T-helper 17 cell (primary cell): Measurements from ENCODE around the gene FAM174C. TPM values are rescaled to one million over a fixed set of nuclear protein-coding genes. Genes with fewer than 3 reads are reported as not detected.
A peak's percentile ranks its signal among the peaks of the same experiment; 100 is the strongest.

ENCODE experiments used
- ATAC-seq: fragments of 150-1000 bp; cut with Tn5 transposase; 2 replicates; pipeline ENCODE4 v1.10.0; 2021; ENCODE audit warnings: mild to moderate bottlenecking, moderate library complexity
- DNase-seq, 3 donors: peaks; one replicate each; pipeline versions ENCODE4 v3.0.0 to v3.0.0-alpha.2; 2020 to 2021
- H3K9me3 ChIP-seq: one replicate; pipeline ENCODE4 v1.7.0; 2013; ENCODE audit warnings: low read length, mild to moderate bottlenecking; ENCODE audit not compliant: control insufficient read depth, poor library complexity, severe bottlenecking
- H3K27ac Mint-ChIP-seq: one replicate; pipeline ENCODE4 v1.8.0; 2022; ENCODE audit warnings: mild to moderate bottlenecking, moderate library complexity, mixed read lengths
- H3K27me3 Mint-ChIP-seq: one replicate; pipeline ENCODE4 v1.8.0; 2022; ENCODE audit warnings: mixed read lengths
- H3K36me3 Mint-ChIP-seq: one replicate; pipeline ENCODE4 v1.8.0; 2022; ENCODE audit warnings: low read depth, mixed read lengths
- H3K4me1 Mint-ChIP-seq: one replicate; pipeline ENCODE4 v1.8.0; 2022; ENCODE audit warnings: mild to moderate bottlenecking, mixed read lengths
- H3K4me3 Mint-ChIP-seq: one replicate; pipeline ENCODE4 v1.8.0; 2022; ENCODE audit warnings: mild to moderate bottlenecking, moderate library complexity, mixed read lengths
- total RNA-seq, 4 donors: library from RNA in 2 of 4; stranded (reverse) in 2 of 4; gene quantifications; one replicate each; pipeline ENCODE4 v1.2.3 and lab custom pipeline; 2022 to 2026

The FAM174C gene
- total RNA-seq, 2 donors from 2014 or later: 40.6 to 43.6 TPM

DNA sequence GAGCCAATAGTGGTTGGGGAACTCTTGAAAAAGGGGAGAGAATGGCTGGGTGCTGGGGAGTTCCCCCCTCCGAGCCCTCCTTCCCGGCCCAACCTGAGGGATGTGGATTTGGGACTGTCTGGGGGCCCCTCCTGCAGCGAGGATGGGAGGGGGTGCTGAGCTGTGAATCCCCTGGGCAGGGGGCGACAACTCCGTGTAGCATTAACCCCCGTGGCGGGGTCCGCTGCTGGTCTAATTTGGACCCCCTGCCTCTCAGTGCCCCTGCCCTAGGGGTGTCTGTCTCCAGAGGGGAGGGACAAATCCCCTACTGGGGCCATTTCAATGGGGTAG, 17.2 kb upstream of the FAM174C start:
- H3K27me3 Mint-ChIP-seq: no peaks in the 10 kb centered on the region
- H3K4me3 Mint-ChIP-seq: peak overlapping the region; percentile 94
- no peaks in the 10 kb centered on the region for H3K9me3 ChIP-seq
- peak overlapping the region; percentile 96 for H3K27ac Mint-ChIP-seq
- H3K4me1 Mint-ChIP-seq: peaks cover 37% of the 10 kb centered on the region
- peaks cover 2% of the 10 kb centered on the region for H3K36me3 Mint-ChIP-seq
- DNase-seq (no peak), ATAC-seq (no peak)

DNA sequence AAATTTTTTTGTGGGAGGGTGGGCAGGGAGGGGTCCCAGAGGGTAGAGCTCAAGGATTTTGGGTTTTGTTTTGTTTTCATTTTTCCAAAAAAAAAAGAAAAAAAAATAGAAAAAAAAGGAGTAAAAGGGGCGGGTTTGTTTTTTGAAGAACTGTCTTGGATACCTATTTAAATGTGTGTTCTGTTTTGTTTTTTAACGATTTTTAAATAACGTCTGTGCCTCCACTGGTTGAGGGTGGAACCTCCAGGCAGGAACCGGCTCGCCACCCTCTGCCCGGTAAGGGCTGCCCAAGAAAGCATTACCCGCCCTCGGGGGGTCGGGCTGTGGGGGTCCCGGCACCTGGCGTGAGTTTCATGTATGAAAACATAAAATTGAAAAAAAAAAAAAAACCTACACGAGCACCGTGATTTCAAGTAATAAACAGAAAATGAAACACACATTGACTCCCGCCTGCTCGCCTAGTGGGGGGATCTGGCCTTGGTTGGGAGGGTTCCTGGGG, 16.6 kb upstream of the FAM174C start:
- no peaks in the 10 kb centered on the region for H3K27me3 Mint-ChIP-seq
- H3K27ac Mint-ChIP-seq: peak overlapping the region; percentile 96
- H3K36me3 Mint-ChIP-seq: peaks cover 2% of the 10 kb centered on the region
- H3K9me3 ChIP-seq: no peaks in the 10 kb centered on the region
- DNase-seq (no peak), ATAC-seq (no peak)
- H3K4me1 Mint-ChIP-seq: peaks cover 37% of the 10 kb centered on the region
- H3K4me3 Mint-ChIP-seq: peak overlapping the region; percentile 94

DNA sequence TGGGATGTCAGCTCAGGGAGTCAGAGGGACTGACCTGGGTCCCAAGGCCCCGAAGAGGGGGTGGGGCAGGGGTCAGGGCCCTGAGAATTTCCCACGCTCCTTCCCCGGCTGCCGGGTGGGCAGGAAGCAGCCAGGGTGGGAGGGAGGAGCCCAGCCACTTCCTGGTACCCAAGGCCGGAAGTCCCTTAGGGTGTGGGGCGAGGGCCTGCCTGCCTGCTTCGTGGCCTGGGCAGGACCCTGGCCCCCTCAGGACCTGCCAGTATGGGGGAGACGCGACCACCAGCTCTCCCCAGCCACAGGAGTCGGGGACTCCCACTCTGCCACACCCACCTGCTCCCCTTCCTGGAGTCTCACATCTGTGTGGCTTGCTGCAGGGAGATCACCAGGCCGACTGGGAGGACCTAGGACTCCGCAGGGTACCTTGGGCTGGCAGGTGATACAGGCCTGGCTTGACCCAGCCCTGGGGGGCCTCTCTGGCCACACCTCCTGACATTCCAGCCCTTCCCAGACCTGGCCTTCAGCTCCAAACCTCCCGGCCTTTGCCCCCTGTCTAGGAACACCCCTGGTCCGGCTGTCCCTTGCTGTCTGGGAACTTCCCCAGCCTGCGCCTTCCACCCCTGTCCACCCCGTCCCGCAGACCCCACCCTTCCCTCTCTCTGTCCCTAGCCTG, 16.0 kb upstream of the FAM174C start:
- H3K4me1 Mint-ChIP-seq: peaks cover 37% of the 10 kb centered on the region
- peaks cover 2% of the 10 kb centered on the region for H3K36me3 Mint-ChIP-seq
- H3K4me3 Mint-ChIP-seq: peak overlapping the region; percentile 94
- peak overlapping the region; percentile 96 for H3K27ac Mint-ChIP-seq
- no peaks in the 10 kb centered on the region for H3K27me3 Mint-ChIP-seq
- DNase-seq: peak; percentile 42 to 58 (median 56)
- no peaks in the 10 kb centered on the region for H3K9me3 ChIP-seq
- peak; percentile 35 for ATAC-seq

DNA sequence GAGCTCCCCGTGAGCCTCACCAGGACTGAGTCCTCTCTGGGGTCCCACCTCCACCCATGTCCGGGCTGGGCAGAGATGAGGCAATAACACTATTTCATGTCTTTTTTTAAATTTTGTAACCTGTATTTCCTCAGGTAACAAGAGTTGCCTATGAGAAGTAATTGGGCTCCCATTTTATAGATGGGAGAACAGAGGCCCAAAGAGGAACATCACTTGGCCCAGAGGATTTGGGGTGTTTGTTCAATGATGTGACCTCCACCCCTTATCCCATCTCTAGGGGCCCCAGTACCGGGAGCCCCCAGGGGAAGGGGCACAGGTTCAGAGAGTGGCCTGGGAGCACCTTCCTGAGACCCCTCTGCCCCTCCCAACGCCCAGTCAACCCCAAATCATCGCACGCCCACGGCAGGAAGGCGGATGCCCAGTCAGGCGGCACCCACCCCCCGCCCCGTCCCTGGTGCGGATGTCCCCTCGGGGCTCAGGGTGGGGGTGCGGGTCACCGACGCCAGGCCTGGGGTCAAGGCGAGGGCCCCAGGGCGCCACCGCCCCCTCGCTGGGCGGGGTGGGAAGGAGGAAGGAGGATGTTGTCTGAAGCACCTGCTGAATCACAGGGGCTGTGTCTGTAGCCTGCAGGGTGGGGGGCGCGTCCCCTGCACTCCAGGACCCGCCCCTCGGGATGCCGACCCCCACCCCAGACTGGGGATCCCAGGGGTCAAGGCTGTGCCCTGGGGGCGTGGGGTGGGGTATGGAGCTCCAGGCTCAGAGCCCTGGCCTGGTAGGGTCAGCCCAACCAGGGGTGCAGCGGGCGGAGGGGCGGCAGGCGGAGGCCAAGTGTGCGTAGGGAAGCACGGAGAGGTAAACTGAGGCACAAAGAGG, 15.2 kb upstream of the FAM174C start:
- Mint-ChIP-seq H3K27me3 (no peaks in the 10 kb centered on the region), H3K27ac (peak overlapping the region; percentile 96), H3K4me1 (peaks cover 42% of the 10 kb centered on the region), H3K36me3 (peaks cover 2% of the 10 kb centered on the region), H3K4me3 (peak overlapping the region; percentile 94)
- H3K9me3 ChIP-seq: no peaks in the 10 kb centered on the region
- DNase-seq: peak in 2 of 3 donors; percentile 42 to 50
- peak; percentile 6 for ATAC-seq

DNA sequence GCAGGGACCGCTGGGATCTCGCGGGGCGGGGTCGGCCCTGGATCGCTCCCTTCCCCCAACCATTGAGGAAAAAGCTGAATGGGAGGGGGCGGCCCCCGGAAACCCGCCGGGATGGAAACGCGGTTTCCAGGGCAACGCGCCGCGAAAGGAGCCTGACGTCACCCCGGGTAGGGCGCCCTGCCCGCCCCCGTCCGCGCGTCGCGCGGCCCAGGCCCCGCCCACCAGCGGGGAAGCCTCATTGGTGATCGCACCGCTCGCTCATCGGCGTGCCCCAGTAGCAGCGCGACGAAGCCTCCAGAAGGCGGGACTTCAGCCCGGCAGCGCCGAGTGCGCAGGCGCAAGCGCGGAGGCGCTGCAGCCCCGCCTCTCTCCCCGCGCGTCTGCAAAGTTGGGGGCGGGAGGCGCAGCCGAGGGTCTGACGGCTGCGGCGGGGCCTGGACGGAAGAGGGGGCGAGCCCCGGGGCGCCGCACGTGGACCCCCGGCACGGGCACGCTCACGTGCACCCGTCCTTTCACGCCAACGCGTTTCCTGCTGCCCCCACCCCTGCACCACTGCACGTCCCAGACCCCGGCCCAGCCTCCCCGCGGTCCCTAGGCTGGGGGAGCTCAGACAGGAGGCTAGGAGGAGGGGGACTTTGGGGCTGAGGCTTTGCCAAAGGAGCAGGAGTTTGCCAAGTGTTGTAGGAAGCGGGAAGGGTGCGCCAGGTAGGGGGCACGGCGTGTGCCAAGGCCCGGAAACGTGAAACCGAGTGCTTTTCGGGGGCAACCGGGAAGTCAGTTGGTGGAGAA, 14.4 kb upstream of the FAM174C start:
- Mint-ChIP-seq H3K27ac (peak overlapping the region; percentile 96), H3K4me3 (peak overlapping the region; percentile 94), H3K36me3 (peaks cover 2% of the 10 kb centered on the region), H3K4me1 (peaks cover 47% of the 10 kb centered on the region), H3K27me3 (no peaks in the 10 kb centered on the region)
- ATAC-seq (peak; percentile 85), DNase-seq (peak; percentile 96 to 98 (median 98))
- H3K9me3 ChIP-seq: no peaks in the 10 kb centered on the region

DNA sequence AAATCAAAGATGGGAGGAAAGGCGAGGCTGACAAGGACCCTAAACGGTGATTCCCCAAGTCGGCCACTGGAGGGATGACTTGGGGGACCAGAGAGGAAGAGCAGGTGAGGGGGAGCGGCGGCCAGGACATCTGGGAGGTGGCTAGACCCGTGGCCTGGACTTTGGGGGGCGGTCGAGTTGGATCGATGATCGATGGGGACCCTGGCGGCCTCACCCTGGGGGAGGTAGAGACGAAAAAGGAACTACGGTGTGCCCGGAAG, 13.9 kb upstream of the FAM174C start:
- H3K4me1 Mint-ChIP-seq: peaks cover 47% of the 10 kb centered on the region
- H3K36me3 Mint-ChIP-seq: peaks cover 2% of the 10 kb centered on the region
- no peaks in the 10 kb centered on the region for H3K9me3 ChIP-seq
- ATAC-seq: no peak
- H3K27ac Mint-ChIP-seq: peak overlapping the region; percentile 96
- DNase-seq: no peak
- peak overlapping the region; percentile 94 for H3K4me3 Mint-ChIP-seq
- no peaks in the 10 kb centered on the region for H3K27me3 Mint-ChIP-seq

DNA sequence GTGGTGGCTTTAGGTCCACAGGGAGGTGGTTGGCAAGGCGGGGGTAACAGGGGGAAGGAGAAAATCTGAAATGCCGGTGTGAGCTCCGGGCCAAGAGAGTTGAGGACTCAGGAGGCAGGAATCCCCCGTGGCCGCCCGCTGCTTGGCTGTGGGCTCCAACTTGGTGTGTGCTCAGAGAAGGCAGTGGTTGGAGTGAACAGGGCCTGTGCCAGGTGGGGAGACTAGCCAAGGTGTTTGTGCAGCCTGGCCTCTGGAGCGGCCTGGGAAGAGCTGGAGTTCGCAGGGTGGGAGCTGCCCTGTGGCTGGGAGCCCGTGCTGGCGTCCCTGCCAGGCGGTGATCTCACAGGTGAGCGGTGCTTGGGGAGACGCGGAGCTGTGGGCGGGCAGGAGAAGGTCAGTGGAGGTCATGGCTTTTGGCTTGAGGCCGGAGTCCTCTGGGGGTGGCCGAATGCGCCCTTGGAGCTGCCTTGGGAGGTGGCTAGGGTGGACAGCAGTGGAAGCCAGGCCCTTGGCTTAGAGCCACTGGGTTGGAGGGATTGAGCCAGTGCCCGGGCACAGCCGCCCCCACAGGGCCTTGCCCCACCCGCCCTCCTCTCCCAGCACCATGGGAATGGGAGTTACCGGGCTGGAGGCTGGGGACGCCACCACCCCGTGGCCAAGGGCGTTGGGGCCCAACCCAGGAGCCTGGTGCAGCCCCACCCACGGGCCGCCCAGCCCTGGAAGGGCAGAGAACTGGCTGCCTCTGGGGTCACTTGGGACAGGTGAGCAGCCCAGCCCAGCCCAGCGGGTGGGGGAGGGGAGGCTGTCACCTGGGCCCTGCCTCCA, 13.3 kb upstream of the FAM174C start:
- H3K36me3 Mint-ChIP-seq: peaks cover 2% of the 10 kb centered on the region
- ATAC-seq (peak; percentile 12), DNase-seq (peak in 2 of 3 donors; percentile 46 to 61)
- peak overlapping the region; percentile 96 for H3K27ac Mint-ChIP-seq
- no peaks in the 10 kb centered on the region for H3K27me3 Mint-ChIP-seq
- H3K9me3 ChIP-seq: no peaks in the 10 kb centered on the region
- peaks cover 47% of the 10 kb centered on the region for H3K4me1 Mint-ChIP-seq
- H3K4me3 Mint-ChIP-seq: peak overlapping the region; percentile 94

DNA sequence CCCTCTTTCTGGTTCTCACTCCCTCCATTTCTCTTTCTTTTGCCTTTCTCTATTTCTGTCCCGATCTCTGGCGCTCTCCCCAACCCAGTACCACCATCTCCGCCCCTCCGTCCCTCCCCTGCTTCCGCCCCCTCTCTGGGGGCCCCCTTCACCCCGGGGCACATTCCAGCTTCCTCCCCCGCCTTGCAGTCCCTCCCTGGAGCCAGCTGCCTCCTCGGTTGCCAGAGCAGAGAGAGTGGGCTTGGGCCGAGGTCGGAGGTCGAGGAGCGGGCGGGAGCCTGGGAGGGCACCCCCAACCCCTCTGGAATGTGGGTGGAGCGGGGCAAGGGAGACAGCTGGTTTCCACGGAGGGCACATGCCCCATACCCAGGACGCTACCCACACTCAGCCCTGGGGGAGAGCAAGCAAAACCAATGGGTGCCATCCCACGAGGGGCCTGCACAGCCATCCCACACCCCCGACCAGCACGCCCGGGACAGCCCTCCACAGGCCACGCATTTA, 12.7 kb upstream of the FAM174C start:
- Mint-ChIP-seq H3K27ac (peak overlapping the region; percentile 96), H3K4me3 (peak overlapping the region; percentile 67), H3K27me3 (no peaks in the 10 kb centered on the region), H3K4me1 (peaks cover 47% of the 10 kb centered on the region), H3K36me3 (no peaks in the 10 kb centered on the region)
- ATAC-seq: no peak
- H3K9me3 ChIP-seq: no peaks in the 10 kb centered on the region
- no peak for DNase-seq

DNA sequence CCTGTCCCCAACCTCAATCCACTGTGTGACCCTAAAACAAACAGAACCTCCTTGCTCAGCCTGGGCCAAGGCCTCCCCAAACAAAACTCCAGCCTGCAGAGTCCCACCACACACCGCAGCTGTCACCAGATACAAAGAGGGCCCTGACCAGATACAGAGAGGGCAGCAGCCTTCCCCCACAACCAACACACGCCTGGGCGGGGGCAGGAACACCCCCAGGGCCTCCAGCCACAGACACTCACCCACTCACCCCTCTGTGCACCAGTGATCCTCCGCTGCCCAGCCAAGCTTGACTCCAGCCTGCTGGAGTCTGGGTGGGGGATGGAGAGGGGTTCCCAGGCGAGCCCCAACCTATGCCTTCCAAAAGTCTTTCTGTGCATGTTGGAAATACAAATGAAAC, 12.1 kb upstream of the FAM174C start:
- peaks cover 43% of the 10 kb centered on the region for H3K4me1 Mint-ChIP-seq
- peak overlapping the region; percentile 96 for H3K27ac Mint-ChIP-seq
- H3K36me3 Mint-ChIP-seq: no peaks in the 10 kb centered on the region
- peak overlapping the region; percentile 67 for H3K4me3 Mint-ChIP-seq
- ATAC-seq (no peak), DNase-seq (no peak)
- no peaks in the 10 kb centered on the region for H3K9me3 ChIP-seq
- H3K27me3 Mint-ChIP-seq: no peaks in the 10 kb centered on the region

DNA sequence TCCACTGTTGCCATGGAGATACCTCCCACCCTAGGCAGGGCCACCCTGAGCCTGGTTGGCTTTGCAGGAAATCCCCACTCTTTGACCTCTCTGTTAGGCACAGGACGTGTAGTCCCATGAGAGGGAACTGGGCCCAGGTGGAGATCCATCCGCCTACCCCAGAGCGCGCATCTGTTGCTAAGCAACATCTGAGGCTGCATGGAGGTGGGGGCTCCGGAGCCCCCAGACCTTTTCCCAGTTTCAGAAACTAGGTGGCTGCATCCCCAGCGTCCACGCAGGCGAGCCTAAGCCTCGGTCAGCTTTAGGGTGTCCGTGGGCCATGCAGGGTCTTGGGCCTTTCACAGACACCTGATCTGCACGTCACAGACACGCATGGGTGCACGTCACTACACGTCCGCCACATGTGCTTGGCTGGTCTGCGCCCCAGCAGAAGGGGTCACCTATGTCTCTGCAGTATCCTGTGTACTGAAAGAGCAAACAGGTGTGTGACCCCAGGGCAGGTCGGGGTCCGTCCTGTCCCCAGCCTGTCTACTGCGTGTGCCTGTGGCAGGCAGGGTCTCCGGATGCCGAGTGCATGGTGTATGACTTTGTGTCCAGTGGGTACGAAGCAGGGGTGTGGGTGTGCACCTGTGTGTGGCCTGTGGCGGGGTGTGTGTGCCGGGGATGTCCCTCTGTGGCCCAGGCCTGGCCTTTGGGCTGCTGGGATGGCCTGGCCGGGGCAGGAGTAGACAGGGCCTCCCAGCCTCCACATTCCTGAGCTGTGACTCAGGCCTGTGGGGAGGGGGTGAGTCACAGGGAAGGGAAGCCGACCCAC, 10.3 kb upstream of the FAM174C start:
- Mint-ChIP-seq H3K27ac (peak overlapping the region; percentile 39), H3K4me3 (peak overlapping the region; percentile 13), H3K36me3 (no peaks in the 10 kb centered on the region), H3K27me3 (no peaks in the 10 kb centered on the region), H3K4me1 (peaks cover 38% of the 10 kb centered on the region)
- no peaks in the 10 kb centered on the region for H3K9me3 ChIP-seq
- DNase-seq: no peak
- no peak for ATAC-seq

DNA sequence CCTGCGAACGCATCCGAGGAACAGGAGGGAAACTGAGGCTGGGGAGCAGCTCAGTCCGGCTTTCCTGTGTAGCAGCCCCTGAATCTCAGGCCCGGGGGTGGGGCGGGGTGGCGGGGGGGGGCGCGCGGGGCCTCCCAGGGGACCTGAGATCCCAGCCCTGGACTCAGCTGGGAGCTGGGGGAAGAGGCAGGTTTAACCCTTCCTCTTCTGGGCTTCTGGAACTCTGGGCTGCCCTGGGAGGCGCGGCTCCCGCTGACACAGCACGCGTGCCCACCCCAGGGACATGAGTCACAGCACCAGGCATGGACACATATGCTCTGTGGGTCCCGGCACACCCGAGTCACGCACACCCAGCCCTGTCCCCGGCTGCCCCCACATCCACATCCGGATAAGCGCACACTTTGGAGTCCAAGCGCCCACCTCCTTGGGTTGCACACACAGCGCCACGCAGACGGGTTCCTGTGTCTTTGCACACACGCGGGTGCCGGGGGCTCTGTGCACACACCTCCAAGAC, 9.7 kb upstream of the FAM174C start:
- H3K4me3 Mint-ChIP-seq: peak overlapping the region; percentile 13
- H3K27me3 Mint-ChIP-seq: no peaks in the 10 kb centered on the region
- no peak for ATAC-seq
- H3K27ac Mint-ChIP-seq: peak overlapping the region; percentile 39
- H3K9me3 ChIP-seq: no peaks in the 10 kb centered on the region
- peaks cover 43% of the 10 kb centered on the region for H3K4me1 Mint-ChIP-seq
- no peaks in the 10 kb centered on the region for H3K36me3 Mint-ChIP-seq
- peak in 1 of 3 donors; percentile 33 for DNase-seq
